ENCODE results near the gene NRG3. TPM values are rescaled to one million over a fixed set of nuclear protein-coding genes. Genes with fewer than 3 reads are reported as not detected.

NRG3 gene
- total RNA-seq, 1 donor from 2014 or later = not detected

DNA sequence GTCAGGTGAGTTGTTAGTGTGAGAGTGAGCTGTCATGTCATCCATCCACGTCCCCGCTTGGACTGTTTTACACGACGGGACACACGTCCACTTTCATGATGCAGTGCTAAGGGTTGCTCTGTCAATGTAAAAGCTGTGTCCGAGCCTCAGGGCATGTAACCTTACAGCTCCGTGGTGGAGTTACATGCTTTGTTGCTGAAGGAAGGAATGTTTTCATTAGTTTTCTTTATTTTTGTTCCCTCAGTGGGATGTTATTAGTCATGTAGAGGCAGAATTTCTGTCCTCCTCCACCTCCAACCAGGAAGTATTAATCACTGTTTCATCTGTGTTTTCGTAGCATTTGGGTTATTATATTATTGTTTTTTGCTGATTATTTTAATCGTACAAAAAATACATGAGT is 88.6 kb downstream of the NRG3 start:
- DNase-seq (ENCODE audit: low read depth) = no peak
- Histone ChIP-seq H3K27me3 (ENCODE audit: control insufficient read depth, insufficient read depth, low read length) (no peaks in the 10 kb centered on the region), H3K4me3 (ENCODE audit: low read depth, low read length) (no peak overlapping the region), H3K36me3 (ENCODE audit: control insufficient read depth, insufficient read depth, low read length) (no peaks in the 10 kb centered on the region)
- no peak for FAIRE-seq
- TF ChIP-seq, protein P1, sequence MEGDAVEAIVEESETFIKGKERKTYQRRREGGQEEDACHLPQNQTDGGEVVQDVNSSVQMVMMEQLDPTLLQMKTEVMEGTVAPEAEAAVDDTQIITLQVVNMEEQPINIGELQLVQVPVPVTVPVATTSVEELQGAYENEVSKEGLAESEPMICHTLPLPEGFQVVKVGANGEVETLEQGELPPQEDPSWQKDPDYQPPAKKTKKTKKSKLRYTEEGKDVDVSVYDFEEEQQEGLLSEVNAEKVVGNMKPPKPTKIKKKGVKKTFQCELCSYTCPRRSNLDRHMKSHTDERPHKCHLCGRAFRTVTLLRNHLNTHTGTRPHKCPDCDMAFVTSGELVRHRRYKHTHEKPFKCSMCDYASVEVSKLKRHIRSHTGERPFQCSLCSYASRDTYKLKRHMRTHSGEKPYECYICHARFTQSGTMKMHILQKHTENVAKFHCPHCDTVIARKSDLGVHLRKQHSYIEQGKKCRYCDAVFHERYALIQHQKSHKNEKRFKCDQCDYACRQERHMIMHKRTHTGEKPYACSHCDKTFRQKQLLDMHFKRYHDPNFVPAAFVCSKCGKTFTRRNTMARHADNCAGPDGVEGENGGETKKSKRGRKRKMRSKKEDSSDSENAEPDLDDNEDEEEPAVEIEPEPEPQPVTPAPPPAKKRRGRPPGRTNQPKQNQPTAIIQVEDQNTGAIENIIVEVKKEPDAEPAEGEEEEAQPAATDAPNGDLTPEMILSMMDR (IDR thresholded peaks at IDR 0.05; ENCODE audit: insufficient read depth, low read length, severe bottlenecking) = no peak

DNA sequence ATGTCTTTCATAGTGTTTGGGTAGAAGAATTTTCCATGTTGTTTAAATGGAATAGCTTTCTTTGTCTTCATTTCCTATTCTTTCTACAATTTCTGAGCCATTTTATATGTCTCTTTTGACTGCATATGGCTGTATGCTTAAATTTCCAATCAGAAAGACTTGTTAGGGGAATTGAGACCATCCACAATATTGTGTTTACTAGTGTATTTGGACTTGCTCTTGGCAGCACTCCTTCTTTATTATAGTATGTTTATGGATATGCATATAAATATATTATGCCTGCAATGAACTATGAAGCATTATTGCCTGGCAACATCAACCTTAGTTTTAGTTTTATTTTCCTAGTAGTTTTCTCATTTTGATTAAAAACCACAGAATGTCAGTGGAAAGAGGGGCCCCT is 92.7 kb downstream of the NRG3 start:
- TF ChIP-seq, protein P1 (IDR thresholded peaks at IDR 0.05; ENCODE audit: insufficient read depth, low read length, severe bottlenecking) = no peak
- FAIRE-seq (no peak), DNase-seq (ENCODE audit: low read depth) (no peak)
- no peaks in the 10 kb centered on the region for H3K27me3 ChIP-seq (ENCODE audit: control insufficient read depth, insufficient read depth, low read length)
- no peaks in the 10 kb centered on the region for H3K36me3 ChIP-seq (ENCODE audit: control insufficient read depth, insufficient read depth, low read length)
- no peak overlapping the region for H3K4me3 ChIP-seq (ENCODE audit: low read depth, low read length)

DNA sequence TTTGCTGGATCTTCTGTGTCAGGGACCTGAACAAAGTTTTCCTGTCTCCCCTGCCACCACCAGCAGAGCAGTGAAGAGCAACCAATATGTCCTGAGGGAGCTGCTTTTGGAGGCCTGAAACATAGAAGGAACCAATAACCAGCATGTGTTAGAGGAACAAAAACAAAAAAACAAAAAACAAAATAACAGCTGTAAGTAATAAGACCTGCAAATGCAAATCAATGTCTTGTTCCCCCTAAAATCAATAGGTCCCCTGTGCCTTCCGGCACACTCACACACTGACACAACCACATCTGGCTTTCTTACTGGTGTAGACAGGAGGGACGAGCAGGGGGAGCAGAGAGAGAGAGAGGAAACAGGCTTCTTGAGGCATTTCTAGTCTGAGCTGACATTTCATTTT is 94.1 kb downstream of the NRG3 start:
- no peak for DNase-seq (ENCODE audit: low read depth)
- H3K27me3 ChIP-seq (ENCODE audit: control insufficient read depth, insufficient read depth, low read length) = no peaks in the 10 kb centered on the region
- FAIRE-seq = no peak
- TF ChIP-seq, protein P1 (IDR thresholded peaks at IDR 0.05; ENCODE audit: insufficient read depth, low read length, severe bottlenecking) = no peak
- H3K36me3 ChIP-seq (ENCODE audit: control insufficient read depth, insufficient read depth, low read length) = no peaks in the 10 kb centered on the region
- no peak overlapping the region for H3K4me3 ChIP-seq (ENCODE audit: low read depth, low read length)

DNA sequence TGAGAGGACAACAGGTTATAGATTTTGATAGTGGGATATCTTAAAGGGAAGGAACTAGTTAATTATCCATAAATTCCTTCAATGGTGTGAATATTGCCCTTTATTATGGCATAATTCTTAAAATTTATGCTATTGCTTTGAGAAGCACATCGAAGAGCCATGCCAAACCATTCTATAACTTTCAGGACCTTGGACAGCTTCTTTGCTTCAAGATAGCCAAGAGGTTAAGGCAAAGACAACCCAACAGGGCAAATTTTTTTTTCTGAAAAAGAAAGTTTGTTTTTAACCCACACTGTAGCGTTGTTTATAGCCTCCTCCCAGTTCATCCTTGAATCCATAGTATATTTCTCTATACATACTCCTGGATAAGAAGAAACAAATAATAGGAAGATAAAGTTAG is 103.2 kb downstream of the NRG3 start:
- peak; percentile 3 for DNase-seq (ENCODE audit: low read depth)
- no peak for FAIRE-seq
- Histone ChIP-seq H3K27me3 (ENCODE audit: control insufficient read depth, insufficient read depth, low read length) (no peaks in the 10 kb centered on the region), H3K4me3 (ENCODE audit: low read depth, low read length) (no peak overlapping the region), H3K36me3 (ENCODE audit: control insufficient read depth, insufficient read depth, low read length) (no peaks in the 10 kb centered on the region)
- TF ChIP-seq, protein P1 (IDR thresholded peaks at IDR 0.05; ENCODE audit: insufficient read depth, low read length, severe bottlenecking) = no peak

DNA sequence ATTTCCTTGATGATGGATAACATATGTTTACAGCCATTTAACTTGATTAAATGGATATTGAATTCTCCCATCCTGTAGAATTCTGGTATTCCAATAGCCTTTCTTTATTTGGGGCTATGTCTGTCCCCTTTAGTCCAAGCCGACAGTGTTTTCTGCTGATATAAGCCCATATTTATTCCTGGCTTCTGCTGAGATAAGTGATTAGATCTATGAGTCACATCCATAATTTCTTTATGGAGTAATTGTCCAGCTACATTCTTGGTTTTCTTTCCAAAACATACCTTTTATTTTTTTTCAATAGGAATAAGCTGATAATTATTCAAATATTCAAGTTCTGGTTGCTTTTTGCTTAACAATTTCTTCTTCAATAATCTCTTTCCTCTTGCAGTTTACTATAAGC is 106.7 kb downstream of the NRG3 start:
- H3K36me3 ChIP-seq (ENCODE audit: control insufficient read depth, insufficient read depth, low read length) = no peaks in the 10 kb centered on the region
- H3K4me3 ChIP-seq (ENCODE audit: low read depth, low read length) = no peak overlapping the region
- H3K27me3 ChIP-seq (ENCODE audit: control insufficient read depth, insufficient read depth, low read length) = no peaks in the 10 kb centered on the region
- no peak for DNase-seq (ENCODE audit: low read depth)
- TF ChIP-seq, protein P1 (IDR thresholded peaks at IDR 0.05; ENCODE audit: insufficient read depth, low read length, severe bottlenecking) = no peak
- FAIRE-seq = no peak

DNA sequence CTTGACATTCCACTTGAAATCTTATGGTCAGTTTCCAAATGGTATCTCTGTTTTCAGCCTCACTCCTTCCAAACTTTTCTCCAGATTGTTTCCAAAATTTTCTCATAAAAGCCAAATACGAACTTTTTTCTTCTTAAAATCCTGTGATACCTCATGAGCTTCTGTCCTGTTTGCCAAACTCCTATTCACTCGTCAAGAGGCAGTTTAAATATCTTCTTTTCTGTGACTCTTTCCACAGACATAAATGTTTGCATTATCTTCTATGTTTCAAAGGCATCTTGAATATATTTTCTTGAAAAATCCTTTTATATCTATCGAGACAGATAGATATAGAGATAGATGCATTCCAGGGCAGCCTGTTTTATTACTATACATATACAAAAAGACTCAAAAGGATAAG is 109.4 kb downstream of the NRG3 start:
- DNase-seq (ENCODE audit: low read depth) (no peak), FAIRE-seq (no peak)
- Histone ChIP-seq H3K4me3 (ENCODE audit: low read depth, low read length) (no peak overlapping the region), H3K27me3 (ENCODE audit: control insufficient read depth, insufficient read depth, low read length) (no peaks in the 10 kb centered on the region), H3K36me3 (ENCODE audit: control insufficient read depth, insufficient read depth, low read length) (no peaks in the 10 kb centered on the region)
- TF ChIP-seq, protein P1 (IDR thresholded peaks at IDR 0.05; ENCODE audit: insufficient read depth, low read length, severe bottlenecking) = no peak
